D721Med (cell line): ENCODE data around the gene KLF1.

Experiments used
- DNase-seq: peaks from one replicate; pipeline ENCODE4 v3.0.0; 2011; ENCODE audit warnings: low spot score; ENCODE audit not compliant: insufficient read length
- FAIRE-seq: peaks from 2 replicates; lab custom pipeline; 2011; peaks lifted over from hg19 to GRCh38; lab: Jason Lieb, UNC
- TF ChIP-seq, protein P1 (sequence below): IDR thresholded peaks from 2 replicates; pipeline ENCODE4 v1.5.1; 2012; ENCODE audit warnings: mild to moderate bottlenecking, control low read depth; ENCODE audit not compliant: insufficient read depth; ENCODE audit errors: missing control alignments

The KLF1 gene

DNA sequence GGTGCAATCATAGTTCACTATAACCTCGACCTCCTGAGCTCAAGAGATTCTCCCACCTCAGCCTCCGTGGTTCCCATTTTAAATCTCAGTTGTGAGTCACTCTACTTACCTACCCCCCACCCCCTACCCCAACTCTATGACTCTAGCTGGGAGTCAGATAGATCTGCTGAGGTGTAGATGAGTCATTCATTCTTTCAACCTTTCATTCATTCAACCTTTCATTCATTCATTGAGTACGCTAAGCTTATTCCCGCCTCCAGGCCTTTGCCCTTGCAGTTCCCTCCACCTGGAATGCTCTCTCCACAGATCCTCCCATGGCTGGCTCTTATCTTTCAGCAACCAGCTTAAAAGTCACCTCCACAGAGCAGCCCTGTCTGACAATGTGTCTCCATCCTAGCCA, 49.8 kb downstream of the KLF1 start:
- TF ChIP-seq, protein P1, sequence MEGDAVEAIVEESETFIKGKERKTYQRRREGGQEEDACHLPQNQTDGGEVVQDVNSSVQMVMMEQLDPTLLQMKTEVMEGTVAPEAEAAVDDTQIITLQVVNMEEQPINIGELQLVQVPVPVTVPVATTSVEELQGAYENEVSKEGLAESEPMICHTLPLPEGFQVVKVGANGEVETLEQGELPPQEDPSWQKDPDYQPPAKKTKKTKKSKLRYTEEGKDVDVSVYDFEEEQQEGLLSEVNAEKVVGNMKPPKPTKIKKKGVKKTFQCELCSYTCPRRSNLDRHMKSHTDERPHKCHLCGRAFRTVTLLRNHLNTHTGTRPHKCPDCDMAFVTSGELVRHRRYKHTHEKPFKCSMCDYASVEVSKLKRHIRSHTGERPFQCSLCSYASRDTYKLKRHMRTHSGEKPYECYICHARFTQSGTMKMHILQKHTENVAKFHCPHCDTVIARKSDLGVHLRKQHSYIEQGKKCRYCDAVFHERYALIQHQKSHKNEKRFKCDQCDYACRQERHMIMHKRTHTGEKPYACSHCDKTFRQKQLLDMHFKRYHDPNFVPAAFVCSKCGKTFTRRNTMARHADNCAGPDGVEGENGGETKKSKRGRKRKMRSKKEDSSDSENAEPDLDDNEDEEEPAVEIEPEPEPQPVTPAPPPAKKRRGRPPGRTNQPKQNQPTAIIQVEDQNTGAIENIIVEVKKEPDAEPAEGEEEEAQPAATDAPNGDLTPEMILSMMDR: no peak
- no peak for DNase-seq
- no peak for FAIRE-seq

DNA sequence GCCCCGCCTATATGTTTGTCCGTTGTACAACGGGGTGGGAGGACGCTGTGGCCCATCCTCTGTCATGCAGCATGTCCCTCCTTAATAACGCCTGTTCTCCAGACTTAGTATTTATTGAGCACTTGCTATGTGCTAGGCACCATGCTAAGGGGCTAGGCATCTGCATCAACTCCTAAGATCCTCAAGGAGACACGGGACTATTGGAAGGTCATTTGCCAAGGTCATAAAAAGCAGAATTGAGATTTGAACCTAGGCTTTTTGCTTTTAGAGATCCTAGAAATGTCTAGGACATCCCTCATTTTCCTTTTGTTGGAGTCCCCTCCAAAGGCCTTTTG, 50.5 kb downstream of the KLF1 start:
- DNase-seq (no peak), FAIRE-seq (no peak)
- TF ChIP-seq, protein P1: no peak

DNA sequence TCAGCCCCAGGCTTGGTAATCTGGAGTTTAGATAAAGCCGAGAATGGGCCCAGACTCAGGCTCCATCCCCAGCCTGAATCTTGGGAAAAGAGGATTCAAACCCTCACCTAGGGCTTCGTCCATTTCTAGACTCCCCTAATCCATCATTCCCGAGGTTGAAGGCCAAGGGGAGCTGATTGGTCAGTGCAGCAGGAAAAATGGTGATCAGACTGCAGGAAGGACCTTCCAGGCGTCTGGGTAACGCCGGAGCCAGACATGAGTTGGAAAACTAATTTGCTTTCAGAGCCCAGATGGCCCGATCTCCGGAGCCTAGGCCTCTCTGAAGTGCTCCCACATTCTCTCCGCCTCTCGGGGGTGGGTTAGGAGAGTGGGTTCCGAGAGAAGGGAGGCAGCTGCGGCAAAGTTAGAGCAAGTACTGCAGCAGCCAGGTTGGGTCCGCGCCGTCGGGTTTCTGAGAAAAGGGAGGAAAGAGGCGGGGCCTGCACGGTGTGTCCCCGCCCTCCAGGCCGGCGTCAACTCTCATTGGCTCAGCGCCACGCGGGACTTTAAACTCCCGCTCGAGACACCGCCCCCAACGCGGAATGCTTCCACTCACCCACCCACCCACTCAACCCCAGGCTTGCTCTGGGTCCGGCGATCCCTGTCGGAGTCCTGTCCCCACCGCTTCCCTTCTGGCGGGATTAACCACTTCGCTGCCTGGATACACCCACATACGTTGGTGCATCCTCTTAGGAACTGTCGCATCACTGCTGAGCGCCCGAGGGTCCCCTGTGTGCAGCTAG, 51.8 kb downstream of the KLF1 start:
- FAIRE-seq: no peak

DNA sequence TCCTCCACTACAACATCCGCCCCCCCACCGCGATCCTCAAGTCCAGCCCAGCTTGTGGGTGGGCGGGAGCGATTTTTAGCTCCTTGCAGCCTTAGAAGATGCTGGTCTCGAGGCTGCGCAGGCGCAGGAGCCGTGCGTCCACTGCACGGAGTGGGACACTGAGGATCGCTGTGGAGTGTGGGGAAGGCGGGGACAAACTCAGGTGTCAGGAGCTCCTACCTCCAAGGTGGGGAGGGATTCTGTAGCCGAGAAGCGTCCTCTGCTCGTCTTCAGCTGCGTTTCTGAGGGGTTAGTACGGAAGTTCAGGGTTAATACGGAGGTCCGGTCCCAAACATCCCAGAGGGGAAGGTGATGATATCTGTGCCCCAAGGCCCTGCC, 52.4 kb downstream of the KLF1 start, which contains the start of gene RTBDN:
Gene RTBDN, minus strand, starts transcription at position 14 of the 378 bp plus-strand sequence. CDS start 4,600 bp downstream, outside the sequence.
- DNase-seq: no peak
- TF ChIP-seq, protein P1: no peak
- FAIRE-seq: no peak

More for the DNA sequence above, 51.8 kb downstream of the KLF1 start:
- DNase-seq: peak; percentile 70
- TF ChIP-seq, protein P1: no peak
